Ureter (tissue), 1 donor: Measurements from ENCODE around the gene AP3S2. TPM values are rescaled to one million over a fixed set of nuclear protein-coding genes. Genes with fewer than 3 reads are reported as not detected.
"Not testable (repeated sequence)": the region's sequence is repeated elsewhere in the genome, so short reads cannot be mapped to it uniquely, and the experiment has no call there.

Experiments
- DNase-seq: peaks from one replicate; pipeline ENCODE4 v3.0.0-alpha.2; 2020; ENCODE audit warnings: low spot score
- total RNA-seq: library from RNA; stranded (reverse); gene quantifications from one replicate; pipeline ENCODE4 v1.2.4, GENCODE V29; 2023
- donor health status: DM: yes; HTN: yes; CAD: no.

AP3S2 gene
- total RNA-seq, 1 donor from 2014 or later, result 52.8 TPM

DNA sequence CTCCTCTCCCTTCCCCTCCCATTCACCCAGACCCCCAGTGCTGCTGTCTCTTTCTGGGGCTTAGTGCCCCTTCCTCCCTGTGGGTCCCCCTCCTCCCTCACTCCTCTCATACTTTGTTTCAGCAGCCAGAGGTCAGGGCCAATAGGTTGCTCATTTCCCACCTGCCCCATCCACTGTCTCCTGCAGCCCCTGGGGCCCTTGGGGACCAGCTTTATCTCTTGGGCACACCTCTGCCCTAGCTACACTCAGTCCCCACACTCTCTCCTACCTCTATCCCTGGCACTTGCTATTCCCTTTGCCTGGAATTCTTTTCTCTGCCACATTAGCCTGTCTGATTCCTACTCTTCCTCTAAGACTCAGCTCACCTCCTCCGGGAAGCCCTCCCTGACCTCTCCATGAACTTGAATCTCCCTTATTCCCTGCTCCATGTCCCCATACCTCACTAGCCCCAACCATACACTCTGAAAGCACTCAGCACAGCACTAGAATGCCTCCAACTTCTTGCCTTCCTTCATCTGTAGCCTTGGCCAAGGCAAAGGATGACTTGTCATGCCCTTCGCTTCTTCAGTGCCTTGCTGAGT is 93.8 kb downstream of the AP3S2 start:
- DNase-seq, result no peak

DNA sequence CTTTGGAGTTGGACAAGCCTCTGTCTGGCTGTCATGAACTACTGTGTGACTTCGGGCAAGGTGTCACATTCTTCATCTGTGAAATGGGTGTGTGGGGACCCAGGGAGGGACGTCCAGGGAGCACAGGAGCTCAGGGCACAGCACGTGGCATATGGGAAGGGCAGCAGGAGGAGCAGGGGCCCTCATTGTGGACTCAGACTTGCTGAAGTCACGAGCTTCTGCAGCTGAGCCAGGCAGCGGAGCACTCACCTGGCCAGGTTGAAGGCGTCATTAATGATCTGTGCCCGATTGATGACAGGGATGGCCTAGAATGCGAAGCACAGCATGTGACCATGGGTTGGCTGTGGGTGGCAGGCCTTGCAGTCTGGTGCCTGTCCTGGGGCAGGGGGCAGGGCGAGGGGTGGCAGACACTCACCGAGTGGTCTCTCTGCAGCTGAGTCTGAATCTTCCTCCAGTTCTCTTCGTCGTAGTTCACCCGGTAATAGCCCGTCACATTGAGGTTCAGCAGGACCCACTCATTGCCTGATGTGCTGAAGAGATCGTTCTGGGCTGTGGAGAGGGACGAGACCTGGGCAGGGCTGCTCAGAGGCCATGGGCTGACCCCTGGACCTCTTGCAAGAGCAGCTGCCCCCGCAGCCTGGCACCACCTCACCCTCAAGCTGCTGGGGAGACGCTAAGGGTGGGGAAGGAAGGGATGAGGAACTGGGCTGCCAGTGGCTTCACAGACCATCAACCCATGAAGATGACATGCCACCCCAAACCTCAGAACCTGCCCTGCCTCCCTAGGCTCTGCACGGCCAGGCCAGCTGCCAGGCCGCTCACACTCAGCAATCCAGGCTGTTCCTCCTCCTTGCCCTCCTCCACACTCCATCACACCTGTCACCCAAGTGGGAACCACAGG is 94.5 kb downstream of the AP3S2 start:
- no peak for DNase-seq

DNA sequence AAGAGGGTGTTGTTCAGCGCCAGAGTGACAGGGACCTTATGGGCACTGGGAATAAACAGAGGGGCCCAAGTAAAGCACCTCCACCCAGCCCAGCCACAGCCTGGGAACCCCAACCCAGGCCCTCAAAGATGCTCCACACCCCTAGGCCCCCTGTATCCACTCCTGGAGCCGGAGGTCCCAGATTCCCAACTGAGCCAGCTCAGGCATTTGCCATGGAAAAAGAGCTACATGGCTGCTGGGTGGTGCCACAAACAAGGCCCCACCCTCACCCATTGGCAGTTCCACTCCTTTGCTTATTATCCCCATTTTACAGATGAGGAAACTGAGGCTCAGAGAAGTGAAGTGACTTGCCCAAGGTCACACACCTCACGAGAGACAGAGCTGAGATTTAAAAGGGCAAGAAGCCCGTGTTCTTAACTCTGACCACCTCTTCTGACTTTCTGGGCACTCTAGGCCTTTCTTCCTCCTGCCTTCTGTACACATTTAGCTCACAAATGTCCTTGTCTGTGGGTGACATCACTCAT is 96.1 kb downstream of the AP3S2 start:
- no peak for DNase-seq

DNA sequence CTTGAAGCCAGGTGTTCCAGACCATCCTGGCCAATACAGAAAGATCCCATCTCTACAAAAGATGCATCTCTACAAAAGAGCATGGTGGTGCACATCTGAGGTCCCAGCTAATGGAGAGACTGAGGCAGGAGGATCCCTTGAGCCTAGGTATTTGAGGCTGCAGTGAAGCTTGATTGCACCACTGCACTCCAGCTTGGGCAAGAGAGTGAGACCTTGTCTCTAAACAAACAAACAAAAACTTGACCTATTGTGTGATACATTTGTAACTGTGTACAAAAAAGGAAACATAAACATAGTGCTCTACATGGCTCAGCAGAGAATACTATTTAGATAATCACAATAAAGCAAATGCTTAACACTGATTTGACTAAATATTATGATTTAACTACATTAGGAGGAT is 97.8 kb downstream of the AP3S2 start:
- no peak for DNase-seq

DNA sequence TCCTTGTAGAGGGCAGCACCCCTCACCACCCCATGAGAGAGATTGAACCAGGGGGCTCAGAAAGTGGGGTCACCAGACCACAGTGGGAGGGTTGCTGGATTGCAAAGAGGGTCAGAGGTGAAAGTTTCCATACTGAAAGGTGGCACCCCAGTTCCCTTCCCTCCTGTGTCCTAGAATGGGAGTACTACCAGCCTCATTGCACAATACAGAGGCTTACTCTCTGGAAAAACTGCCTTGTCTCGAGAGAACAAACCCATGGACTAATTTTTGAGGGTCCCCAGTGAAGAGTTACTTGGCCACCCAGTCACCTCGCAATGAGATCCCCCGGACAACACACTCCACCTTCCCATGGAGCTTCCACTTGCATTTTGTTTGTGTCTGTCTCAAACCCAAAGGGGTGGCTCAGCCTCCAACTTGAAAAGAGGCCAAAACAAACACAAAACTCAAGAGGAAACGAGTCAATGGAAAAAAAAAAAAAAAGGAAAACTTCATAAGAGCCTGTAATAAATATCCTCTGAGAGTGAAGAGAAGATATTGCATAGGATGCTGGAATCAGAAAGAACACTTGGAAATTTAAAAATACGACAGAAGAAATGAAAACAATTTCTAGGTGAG is 99.1 kb downstream of the AP3S2 start:
- no peak for DNase-seq

DNA sequence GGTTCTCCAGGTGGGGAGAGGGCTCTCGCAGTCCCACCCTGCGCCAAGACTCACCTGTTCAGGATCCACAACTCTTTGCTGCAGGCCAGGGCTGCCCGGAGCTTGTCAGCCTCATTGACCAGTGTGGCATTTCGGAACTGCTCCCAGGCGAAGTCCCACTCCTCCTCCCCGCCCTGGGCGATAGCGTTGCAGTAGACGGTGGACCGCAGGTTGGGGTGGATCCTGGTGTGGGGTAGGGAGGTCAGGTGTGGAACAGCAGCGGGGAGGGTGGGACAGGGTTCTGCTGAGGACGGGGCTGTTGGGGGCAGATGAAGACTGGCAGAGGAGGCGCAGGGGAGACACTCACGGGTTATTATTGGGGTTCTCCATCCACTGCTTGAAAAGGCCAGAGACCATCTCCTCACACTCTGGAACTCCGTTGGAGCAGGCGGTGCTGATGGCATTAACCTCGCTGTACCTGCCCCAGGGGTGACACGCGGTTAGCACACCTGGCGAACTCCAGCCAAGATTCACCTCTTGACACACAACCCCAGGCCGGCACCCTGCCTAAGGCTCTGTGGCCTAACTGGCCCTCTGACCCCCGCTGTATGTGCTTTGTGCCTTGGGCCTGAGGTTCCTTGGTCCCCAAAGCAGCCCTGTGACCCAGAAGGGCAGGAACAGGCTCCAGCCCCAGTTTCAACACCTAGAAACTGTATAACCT is 101.5 kb downstream of the AP3S2 start:
- DNase-seq, result no peak

DNA sequence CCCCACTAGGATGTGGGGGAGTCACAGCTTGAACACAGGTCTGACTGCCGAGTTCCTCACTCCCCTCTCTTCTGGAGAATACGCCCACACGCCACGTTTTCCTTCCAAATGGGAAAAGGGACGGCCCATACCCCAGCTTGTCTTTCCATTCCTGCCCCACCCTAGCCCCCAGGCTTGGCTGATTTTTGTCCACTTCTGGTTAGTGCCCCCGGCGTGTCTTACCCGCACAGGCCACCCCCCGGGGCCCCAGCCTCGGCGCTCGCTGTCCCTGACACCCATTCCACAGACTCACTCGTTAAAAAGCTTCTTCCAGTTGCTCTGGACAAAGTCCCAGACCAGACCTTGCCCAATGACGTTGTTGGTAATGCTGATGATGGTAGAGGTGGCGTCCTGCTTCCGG is 103.1 kb downstream of the AP3S2 start:
- DNase-seq, result no peak

DNA sequence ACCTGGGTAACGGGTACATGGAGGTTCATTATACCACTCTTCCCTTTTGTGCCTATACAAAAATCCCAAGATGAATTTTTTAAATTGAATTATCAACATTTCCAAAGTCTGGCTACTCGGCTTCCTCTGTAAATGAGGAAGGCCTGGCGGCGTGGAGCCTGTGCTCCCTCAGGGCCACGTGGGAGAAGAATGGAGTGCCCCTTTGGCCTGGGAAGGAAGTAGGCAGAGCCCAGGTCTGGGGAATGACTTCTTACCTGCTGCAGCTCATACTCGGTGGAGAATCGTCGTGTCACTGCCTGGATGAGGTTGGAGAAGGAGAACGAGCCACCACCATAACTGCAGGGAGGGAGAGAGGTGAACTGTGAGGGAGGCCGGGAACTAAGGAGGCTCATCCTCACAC is 103.6 kb downstream of the AP3S2 start:
- DNase-seq, result no peak

DNA sequence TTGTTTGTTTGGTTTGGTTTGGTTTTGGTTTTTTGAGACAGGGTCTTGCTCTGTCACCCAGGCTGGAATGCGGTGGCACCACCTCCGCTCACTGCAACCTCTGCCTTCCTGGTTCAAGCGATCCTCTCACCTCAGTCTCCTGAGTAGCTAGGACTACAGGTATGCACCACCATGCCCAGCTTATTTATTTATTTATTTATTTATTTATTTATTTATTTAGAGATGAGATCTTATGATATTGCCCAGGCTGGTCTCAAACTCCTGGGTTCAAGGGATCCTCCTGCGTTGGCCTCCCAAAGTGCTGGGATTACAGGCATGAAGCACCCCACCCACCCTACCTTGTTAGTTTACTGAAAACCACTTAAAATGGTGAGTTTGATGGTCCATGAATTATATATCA is 105.2 kb downstream of the AP3S2 start:
- DNase-seq, result not testable (repeated sequence)

DNA sequence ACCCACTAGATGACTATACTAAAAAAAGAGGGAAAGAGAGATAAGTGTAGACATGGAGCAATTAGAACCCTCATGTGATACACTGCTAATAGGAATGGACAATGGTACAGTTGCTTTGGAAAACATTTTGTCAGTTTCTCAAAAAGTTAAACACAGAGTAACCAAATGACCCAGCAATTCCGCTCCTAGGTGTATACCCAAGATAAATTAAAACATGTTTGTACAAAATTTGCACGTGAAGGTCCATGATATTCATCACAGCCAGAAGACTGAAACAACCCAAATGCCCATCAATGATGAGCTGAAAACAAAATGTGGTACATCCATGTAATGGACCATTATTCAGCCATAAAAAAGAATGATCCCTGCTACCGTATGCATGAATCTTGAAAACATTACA is 105.8 kb downstream of the AP3S2 start:
- DNase-seq, result no peak

DNA sequence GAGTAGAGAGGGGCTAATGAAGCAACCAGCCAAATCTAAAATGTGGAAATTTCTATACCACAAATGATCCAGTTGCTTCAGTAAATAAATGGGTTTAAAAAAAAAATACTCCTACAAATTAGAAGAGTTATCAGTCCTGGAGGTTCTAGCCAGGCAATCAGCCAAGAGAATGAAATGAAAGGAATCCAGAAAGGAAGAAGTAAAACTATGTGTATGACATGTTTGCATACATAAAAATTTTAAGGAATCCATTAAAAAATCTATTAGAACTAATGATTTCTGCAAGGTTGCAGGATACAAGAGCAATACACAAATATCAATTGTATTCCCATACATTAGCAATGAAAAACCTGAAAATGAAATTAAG is 108.0 kb downstream of the AP3S2 start:
- DNase-seq, result no peak

DNA sequence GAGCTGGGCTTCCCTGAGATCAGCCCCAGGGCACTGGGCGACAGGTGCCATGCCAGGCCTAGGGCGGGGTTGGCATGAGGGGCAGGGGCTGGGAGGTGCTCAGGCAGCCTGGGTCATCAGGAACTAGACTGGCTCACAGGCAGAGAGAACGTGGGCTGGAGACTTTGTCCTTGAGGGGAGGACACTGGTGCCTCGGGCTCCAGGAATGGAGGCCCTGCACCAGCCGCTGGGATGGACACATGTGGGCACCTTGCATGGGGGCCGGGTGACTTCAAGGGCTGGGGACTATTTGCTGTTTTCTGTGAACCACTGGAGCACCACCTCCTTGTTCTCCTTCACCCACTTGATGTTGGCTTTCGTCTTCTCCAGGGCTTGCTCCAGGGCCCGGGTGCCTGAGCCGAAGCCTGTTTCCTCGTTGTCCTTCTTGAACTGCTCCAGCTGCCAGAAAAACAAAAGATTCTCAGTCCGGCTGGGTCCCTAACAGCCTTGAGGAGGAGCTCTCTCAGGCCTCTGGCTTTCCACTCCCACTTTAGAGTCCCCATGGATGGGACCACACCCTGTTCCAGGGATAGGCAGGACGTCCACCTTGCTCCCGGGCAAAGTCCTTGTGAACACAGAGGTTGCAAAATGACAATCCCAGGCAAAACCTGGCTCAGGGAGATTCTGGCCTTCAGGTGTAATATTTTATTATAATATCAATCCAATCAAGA is 108.6 kb downstream of the AP3S2 start:
- DNase-seq, result no peak

DNA sequence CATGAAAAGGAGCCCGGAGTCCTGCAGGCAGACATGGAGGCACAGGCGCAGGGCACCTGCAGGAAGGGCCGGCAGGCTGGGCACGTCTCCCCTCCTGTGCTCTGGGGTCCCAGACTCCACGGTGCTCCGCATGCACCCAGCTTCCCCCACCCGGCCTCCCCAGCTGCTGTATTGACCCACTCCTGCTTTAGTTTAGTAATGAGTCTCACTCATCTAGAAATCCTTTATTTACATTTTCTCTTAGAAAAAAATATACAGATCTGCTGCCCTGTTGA is 109.2 kb downstream of the AP3S2 start:
- no peak for DNase-seq

DNA sequence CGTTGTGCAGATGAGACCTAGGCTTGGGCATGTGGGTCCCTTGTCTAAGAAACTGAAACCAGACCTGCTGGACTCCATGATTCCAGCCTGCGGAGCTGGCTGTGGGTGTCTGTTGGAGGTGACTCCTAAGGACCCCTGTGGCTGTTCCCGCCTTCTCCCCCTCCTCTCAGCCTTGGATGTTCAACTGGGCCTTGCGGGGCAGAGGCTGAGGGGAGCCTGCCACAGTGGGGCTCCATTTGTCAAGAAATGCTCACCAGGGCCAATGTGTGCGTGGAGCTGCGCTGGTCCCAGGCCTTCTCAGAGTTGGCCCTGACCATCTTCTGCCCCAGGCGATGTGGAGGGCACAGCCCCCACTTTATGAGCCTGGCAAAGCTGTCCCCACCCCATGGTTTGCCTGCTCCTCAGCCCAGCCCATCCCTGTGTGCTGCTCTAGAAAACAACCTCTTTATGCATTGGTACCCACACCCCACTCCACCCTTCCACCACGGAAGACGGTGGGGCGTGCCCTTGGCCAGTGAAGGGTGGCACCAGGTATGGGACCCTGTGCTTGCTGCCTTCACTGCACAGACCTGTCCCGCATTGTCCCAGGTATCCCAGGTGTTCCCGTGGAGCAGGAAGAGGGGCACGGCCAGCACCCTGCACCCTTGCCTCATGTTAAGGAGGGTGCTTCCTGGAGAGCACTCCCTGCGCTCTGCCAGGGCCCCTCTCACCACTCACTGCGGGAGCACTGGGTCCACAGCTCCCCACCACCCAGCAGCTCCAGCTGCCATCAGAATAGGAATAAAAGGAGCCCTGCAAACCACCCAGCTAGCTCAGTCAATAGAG is 109.7 kb downstream of the AP3S2 start:
- no peak for DNase-seq

DNA sequence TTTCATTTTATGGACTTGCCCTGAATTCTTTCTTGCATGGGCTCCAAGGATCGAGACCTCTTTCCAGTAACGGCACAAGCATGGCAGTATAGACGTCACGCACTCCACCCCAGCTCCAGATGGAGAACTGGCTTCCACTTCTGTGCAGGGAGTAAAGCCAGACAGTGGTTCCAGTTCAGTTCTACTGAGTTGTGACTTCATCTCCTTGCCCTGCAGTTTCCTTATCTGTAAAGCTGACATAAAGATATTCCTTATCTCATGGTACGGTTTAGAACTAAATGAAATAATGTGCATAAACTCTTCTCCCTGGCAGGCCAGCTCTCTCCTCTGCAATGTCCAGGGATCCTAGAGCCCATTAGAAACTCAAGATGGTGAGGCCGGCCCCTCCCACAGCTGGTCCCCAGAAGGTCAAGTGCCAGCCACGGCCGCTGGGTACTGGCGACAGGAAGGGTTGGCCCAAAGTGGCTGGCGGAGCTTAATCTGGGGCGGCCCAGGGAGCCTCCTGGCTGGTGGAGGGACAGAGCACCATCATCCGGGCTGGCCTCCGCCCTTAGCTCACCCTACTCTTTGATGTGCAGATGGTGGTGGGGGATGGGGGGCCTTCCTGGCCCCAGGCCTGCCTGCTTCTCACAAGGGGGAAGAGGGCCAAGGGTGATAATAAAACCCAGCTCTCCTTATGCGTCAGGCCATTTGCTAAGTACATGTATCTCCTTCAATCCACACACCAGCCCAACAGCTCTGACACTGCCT is 110.5 kb downstream of the AP3S2 start:
- no peak for DNase-seq

DNA sequence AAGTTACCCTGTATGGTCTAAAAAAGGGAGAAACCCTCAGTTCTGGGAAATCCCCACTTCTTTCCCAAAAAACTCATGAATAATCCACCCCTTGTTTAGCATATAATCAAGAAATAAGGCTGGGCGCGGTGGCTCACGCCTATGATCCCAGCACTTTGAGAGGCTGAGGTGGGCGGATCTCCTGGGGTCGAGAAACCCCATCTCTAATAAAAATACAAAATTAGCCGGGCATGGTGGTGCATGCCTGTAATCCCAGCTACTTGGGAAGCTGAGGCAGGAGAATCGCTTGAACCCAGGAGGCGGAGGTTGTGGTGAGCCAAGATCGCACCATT is 111.2 kb downstream of the AP3S2 start:
- DNase-seq, result not testable (repeated sequence)

DNA sequence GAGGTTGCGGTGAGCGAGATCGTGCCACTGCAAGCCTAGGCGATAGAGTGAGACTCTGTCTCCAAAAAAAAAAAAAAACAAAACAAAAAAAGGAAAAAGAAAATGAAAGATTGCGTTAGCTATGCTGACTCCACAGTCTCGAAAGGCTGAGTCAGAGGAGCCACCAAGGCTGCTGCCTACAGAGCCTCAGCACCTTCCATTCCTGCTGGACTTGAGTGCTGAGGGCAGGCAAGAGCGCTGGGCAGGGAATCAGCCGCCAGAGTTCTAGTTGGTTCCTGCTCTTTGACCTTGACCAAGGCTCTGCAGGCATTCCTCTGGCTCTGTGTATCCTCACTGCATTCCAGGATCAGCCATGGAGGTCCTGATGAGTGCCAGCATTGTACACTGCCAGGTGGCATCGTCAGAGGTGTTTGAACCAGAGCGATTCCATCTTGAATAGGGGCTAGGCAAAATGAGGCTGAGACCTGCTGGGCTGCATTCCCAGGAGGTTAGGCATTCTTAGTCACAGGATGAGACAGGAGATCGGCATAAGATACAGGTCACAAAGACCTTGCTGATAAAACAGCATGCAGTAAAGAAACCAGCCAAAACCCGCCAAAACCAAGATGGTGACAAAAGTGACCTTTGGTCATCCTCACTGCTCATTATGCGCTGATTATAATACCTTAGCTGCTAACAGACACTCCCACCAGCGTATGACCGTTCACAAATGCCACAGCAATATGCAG is 111.7 kb downstream of the AP3S2 start:
- DNase-seq, result no peak

DNA sequence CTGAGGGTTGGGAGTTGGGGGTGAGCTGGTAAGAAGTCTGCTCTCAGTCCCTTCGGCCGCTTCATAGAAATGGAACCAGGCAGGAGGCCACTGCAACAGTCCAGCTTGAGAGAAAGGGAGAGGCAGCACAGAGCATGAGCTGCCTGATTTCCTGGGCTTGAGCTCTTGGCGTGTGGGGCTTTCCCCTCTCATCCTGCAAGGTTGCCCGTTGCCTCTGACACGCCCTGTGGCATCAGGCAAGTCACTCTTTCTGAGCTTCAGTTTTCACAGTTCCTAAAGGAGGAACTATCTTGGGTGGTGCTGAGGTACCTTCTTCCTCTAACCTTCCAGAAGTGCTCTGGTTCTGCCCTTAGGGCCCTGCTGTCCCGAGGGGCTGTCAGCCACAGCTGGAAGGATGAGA is 112.7 kb downstream of the AP3S2 start:
- DNase-seq, result no peak

DNA sequence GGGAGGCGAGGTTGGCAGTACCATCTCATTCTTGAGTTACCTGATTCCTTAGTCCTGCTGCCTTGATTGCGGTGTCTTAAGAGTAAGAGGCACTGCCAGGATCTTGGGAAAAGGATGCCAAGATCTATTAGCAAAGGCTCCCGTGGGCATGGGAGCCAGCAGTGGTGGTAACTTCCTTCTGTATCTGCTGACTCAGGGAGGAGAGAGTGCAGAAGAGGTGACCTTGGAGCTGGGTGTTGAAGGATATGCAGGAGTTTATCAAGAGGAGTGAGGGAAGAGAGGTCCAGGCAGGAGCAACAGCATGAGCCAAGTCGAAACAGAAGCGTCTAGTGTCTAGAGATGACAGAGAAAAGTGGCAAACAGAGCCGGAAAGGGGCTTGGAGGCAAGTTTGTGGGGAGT is 113.2 kb downstream of the AP3S2 start:
- no peak for DNase-seq
